ENCODE results near the gene NRG2.

The NRG2 gene

GRCh38 chr5:139912804-139913203 is 130.3 kb downstream of the NRG2 start:
- Histone ChIP-seq H3K4me1 (ENCODE audit: control insufficient read depth in 2 of 2, insufficient read depth in 2 of 2, low read length in 2 of 2) (no peaks in the 10 kb centered on the region), H3K27me3 (ENCODE audit: control insufficient read depth in 2 of 2, insufficient read depth in 2 of 2, low read length in 2 of 2) (peaks cover 0 to 4% of the 10 kb centered on the region in 2 donors), H3K9ac (ENCODE audit: low read depth in 1 of 2, low read length in 2 of 2) (no peak overlapping the region), H3K27ac (ENCODE audit: low read depth in 2 of 2, low read length in 2 of 2) (no peak overlapping the region), H3K4me3 (ENCODE audit: low read length in 2 of 2) (no peak overlapping the region), H3K9me3 (ENCODE audit: control insufficient read depth in 2 of 2, low read length in 2 of 2) (no peaks in the 10 kb centered on the region), H3K36me3 (ENCODE audit: control insufficient read depth in 2 of 2, insufficient read depth in 2 of 2, low read length in 2 of 2) (no peaks in the 10 kb centered on the region)

DNA sequence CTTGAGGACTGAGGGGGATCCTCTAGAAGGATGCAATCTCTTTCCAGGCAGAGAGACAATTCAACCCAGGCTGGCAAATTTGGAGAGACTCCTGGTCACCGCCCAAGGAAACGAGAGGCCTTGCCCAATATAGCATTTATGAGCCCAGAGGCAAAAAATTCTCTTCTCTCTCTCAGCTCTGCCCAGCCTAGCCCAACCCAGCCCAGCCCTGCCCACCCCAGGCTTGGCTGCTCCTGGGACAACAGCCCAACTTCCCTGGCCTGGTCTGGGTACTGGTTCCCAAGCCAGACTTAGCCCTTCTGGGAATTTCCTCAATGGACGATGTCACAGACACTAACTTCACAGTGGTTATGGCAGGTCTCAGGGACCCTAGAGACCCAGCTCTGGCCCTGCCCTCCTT is 130.9 kb downstream of the NRG2 start:
- Histone ChIP-seq H3K27me3 (ENCODE audit: control insufficient read depth in 2 of 2, insufficient read depth in 2 of 2, low read length in 2 of 2) (peaks cover 0 to 4% of the 10 kb centered on the region in 2 donors), H3K4me1 (ENCODE audit: control insufficient read depth in 2 of 2, insufficient read depth in 2 of 2, low read length in 2 of 2) (no peaks in the 10 kb centered on the region), H3K4me3 (ENCODE audit: low read length in 2 of 2) (no peak overlapping the region), H3K9me3 (ENCODE audit: control insufficient read depth in 2 of 2, low read length in 2 of 2) (no peaks in the 10 kb centered on the region), H3K9ac (ENCODE audit: low read depth in 1 of 2, low read length in 2 of 2) (no peak overlapping the region), H3K36me3 (ENCODE audit: control insufficient read depth in 2 of 2, insufficient read depth in 2 of 2, low read length in 2 of 2) (no peaks in the 10 kb centered on the region), H3K27ac (ENCODE audit: low read depth in 2 of 2, low read length in 2 of 2) (no peak overlapping the region)

- no peaks in the 10 kb centered on the region for H3K9me3 ChIP-seq (ENCODE audit: control insufficient read depth in 2 of 2, low read length in 2 of 2)
- no peak overlapping the region for H3K9ac ChIP-seq (ENCODE audit: low read depth in 1 of 2, low read length in 2 of 2)
- H3K27ac ChIP-seq (ENCODE audit: low read depth in 2 of 2, low read length in 2 of 2), result no peak overlapping the region
- no peak overlapping the region for H3K4me3 ChIP-seq (ENCODE audit: low read length in 2 of 2)
- no peaks in the 10 kb centered on the region for H3K4me1 ChIP-seq (ENCODE audit: control insufficient read depth in 2 of 2, insufficient read depth in 2 of 2, low read length in 2 of 2)
- H3K36me3 ChIP-seq (ENCODE audit: control insufficient read depth in 2 of 2, insufficient read depth in 2 of 2, low read length in 2 of 2), result no peaks in the 10 kb centered on the region
- peaks cover 3 to 4% of the 10 kb centered on the region in 2 donors for H3K27me3 ChIP-seq (ENCODE audit: control insufficient read depth in 2 of 2, insufficient read depth in 2 of 2, low read length in 2 of 2)
These were observed 131.5 kb downstream of the NRG2 start for GRCh38 chr5:139911425-139912120.

GRCh38 chr5:139910901-139911300 is 132.2 kb downstream of the NRG2 start:
- no peak overlapping the region for H3K27ac ChIP-seq (ENCODE audit: low read depth in 2 of 2, low read length in 2 of 2)

DNA sequence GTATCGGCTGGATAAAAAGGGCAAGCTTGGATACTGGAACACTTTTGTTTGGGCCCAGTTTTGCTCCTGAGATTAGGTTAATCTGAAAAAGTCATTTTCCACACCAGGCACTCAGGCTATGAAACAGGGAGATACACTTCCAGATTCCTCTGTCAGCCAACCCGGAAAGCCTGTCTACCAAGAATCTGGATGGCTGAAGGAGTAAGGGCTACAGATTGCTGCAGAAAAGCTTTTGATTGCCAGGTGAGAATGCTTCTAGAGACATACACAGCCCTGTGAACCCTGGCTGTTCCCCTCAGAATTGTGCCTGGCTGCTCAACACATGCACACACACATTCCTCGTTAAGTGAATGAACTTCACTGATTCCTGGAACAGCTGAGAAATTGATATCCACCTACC is 133.1 kb downstream of the NRG2 start:
- no peak overlapping the region for H3K27ac ChIP-seq (ENCODE audit: low read depth in 2 of 2, low read length in 2 of 2)
- peaks cover 3 to 9% of the 10 kb centered on the region in 2 donors for H3K27me3 ChIP-seq (ENCODE audit: control insufficient read depth in 2 of 2, insufficient read depth in 2 of 2, low read length in 2 of 2)
- H3K4me3 ChIP-seq (ENCODE audit: low read length in 2 of 2), result no peak overlapping the region
- H3K36me3 ChIP-seq (ENCODE audit: control insufficient read depth in 2 of 2, insufficient read depth in 2 of 2, low read length in 2 of 2), result no peaks in the 10 kb centered on the region
- H3K9ac ChIP-seq (ENCODE audit: low read depth in 1 of 2, low read length in 2 of 2), result no peak overlapping the region
- H3K9me3 ChIP-seq (ENCODE audit: control insufficient read depth in 2 of 2, low read length in 2 of 2), result no peaks in the 10 kb centered on the region
- no peaks in the 10 kb centered on the region for H3K4me1 ChIP-seq (ENCODE audit: control insufficient read depth in 2 of 2, insufficient read depth in 2 of 2, low read length in 2 of 2)

More at GRCh38 chr5:139910901-139911300, 132.2 kb downstream of the NRG2 start:
- Histone ChIP-seq H3K9ac (ENCODE audit: low read depth in 1 of 2, low read length in 2 of 2) (no peak overlapping the region), H3K4me3 (ENCODE audit: low read length in 2 of 2) (no peak overlapping the region), H3K4me1 (ENCODE audit: control insufficient read depth in 2 of 2, insufficient read depth in 2 of 2, low read length in 2 of 2) (no peaks in the 10 kb centered on the region), H3K27me3 (ENCODE audit: control insufficient read depth in 2 of 2, insufficient read depth in 2 of 2, low read length in 2 of 2) (peaks cover 3% of the 10 kb centered on the region in 2 donors), H3K36me3 (ENCODE audit: control insufficient read depth in 2 of 2, insufficient read depth in 2 of 2, low read length in 2 of 2) (no peaks in the 10 kb centered on the region), H3K9me3 (ENCODE audit: control insufficient read depth in 2 of 2, low read length in 2 of 2) (no peaks in the 10 kb centered on the region)

- Histone ChIP-seq H3K36me3 (ENCODE audit: control insufficient read depth in 2 of 2, insufficient read depth in 2 of 2, low read length in 2 of 2) (no peaks in the 10 kb centered on the region), H3K9me3 (ENCODE audit: control insufficient read depth in 2 of 2, low read length in 2 of 2) (no peaks in the 10 kb centered on the region), H3K4me1 (ENCODE audit: control insufficient read depth in 2 of 2, insufficient read depth in 2 of 2, low read length in 2 of 2) (peaks cover 2 to 4% of the 10 kb centered on the region in 2 donors), H3K4me3 (ENCODE audit: low read length in 2 of 2) (no peak overlapping the region), H3K9ac (ENCODE audit: low read depth in 1 of 2, low read length in 2 of 2) (no peak overlapping the region), H3K27ac (ENCODE audit: low read depth in 2 of 2, low read length in 2 of 2) (no peak overlapping the region), H3K27me3 (ENCODE audit: control insufficient read depth in 2 of 2, insufficient read depth in 2 of 2, low read length in 2 of 2) (peaks cover 8 to 11% of the 10 kb centered on the region in 2 donors)
These were observed 134.3 kb downstream of the NRG2 start for GRCh38 chr5:139908749-139909148.

DNA sequence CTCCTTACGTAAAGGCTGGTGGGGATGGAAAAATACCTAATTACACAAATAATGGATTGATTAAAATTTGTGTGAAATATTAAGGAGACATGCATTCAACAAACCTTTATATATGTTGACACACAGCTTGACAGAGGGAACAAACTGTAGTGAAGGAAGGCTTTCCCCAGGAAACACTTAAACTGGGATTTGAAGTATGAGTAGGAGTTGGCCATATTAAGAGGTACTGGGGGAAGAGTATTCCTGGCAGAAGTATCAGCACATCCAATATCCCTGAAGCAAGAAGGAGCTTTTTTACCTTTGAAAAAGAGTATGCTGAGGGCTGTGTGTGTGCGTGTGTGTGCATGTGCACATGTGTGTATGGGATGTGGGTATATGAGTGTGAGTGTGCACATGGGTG is 136.4 kb downstream of the NRG2 start:
- H3K4me3 ChIP-seq (ENCODE audit: low read length in 2 of 2), result no peak overlapping the region
- no peak overlapping the region for H3K9ac ChIP-seq (ENCODE audit: low read depth in 1 of 2, low read length in 2 of 2)
- peaks cover 2 to 4% of the 10 kb centered on the region in 2 donors for H3K4me1 ChIP-seq (ENCODE audit: control insufficient read depth in 2 of 2, insufficient read depth in 2 of 2, low read length in 2 of 2)

DNA sequence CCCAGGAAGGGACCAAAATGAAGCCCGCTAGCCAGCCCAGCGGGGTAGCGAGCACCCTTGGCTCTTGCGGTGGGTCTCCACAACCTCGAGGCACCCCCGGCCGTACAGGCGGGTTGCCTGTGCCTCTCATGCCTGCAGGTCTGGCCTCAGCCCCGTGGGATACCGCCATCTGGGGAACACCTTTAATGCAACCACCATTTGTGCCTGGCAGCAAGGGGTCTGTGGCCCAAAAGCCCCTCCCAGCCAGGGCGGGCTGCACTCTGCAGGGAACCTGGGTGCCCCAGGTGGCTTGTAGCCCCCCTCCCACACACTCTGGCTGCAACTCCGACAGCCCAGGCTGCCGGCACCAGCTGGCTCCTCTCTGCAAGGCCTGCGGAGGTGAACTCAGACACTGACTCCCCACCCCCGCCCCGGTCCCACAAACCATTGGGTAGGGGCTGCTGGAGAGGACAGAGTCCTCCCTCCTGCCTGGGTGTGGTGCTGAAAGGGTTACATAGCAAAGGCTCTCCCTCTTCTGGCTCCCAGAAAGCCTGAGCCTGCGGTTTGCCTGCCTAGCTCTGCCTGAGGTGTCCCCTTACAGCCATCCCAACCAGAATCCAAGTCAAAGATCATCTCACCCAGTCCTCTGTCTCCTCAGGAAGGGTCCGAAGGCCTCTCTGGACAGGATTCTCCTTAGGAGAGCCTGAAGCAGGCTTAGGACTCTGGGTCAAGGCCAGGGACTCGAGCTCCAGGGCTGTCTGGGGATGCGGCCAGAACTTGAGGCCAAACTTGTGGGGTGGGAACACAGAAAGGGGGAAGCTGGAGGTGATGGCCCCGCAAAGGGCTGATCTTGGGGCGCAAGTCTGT is 138.1 kb downstream of the NRG2 start:
- H3K9me3 ChIP-seq (ENCODE audit: control insufficient read depth in 2 of 2, low read length in 2 of 2), result no peaks in the 10 kb centered on the region
- H3K36me3 ChIP-seq (ENCODE audit: control insufficient read depth in 2 of 2, insufficient read depth in 2 of 2, low read length in 2 of 2), result no peaks in the 10 kb centered on the region
- H3K4me3 ChIP-seq (ENCODE audit: low read length in 2 of 2), result no peak overlapping the region
- peaks cover 2 to 4% of the 10 kb centered on the region in 2 donors for H3K4me1 ChIP-seq (ENCODE audit: control insufficient read depth in 2 of 2, insufficient read depth in 2 of 2, low read length in 2 of 2)
- no peak overlapping the region for H3K9ac ChIP-seq (ENCODE audit: low read depth in 1 of 2, low read length in 2 of 2)
- no peak overlapping the region for H3K27ac ChIP-seq (ENCODE audit: low read depth in 2 of 2, low read length in 2 of 2)
- H3K27me3 ChIP-seq (ENCODE audit: control insufficient read depth in 2 of 2, insufficient read depth in 2 of 2, low read length in 2 of 2), result peaks cover 27 to 28% of the 10 kb centered on the region in 2 donors

More for the DNA sequence above, 136.4 kb downstream of the NRG2 start:
- H3K27ac ChIP-seq (ENCODE audit: low read depth in 2 of 2, low read length in 2 of 2), result no peak overlapping the region
- H3K27me3 ChIP-seq (ENCODE audit: control insufficient read depth in 2 of 2, insufficient read depth in 2 of 2, low read length in 2 of 2), result peaks cover 23 to 26% of the 10 kb centered on the region in 2 donors
- H3K9me3 ChIP-seq (ENCODE audit: control insufficient read depth in 2 of 2, low read length in 2 of 2), result no peaks in the 10 kb centered on the region
- H3K36me3 ChIP-seq (ENCODE audit: control insufficient read depth in 2 of 2, insufficient read depth in 2 of 2, low read length in 2 of 2), result no peaks in the 10 kb centered on the region

DNA sequence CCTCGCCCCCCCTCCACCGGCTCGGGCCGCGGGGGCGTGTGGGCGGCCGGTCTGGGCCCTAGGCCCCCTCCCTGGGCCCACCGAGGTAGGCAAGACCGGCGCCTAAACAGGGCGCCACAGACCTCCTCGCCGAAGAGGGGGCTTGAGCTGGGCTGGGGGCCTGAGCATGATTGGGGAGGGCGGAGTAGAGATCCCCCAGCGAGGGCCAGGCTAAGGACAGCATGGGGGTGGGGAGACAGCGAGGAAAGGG is 138.6 kb downstream of the NRG2 start:
- H3K9ac ChIP-seq (ENCODE audit: low read depth in 1 of 2, low read length in 2 of 2), result no peak overlapping the region
- peaks cover 30 to 31% of the 10 kb centered on the region in 2 donors for H3K27me3 ChIP-seq (ENCODE audit: control insufficient read depth in 2 of 2, insufficient read depth in 2 of 2, low read length in 2 of 2)
- no peak overlapping the region for H3K27ac ChIP-seq (ENCODE audit: low read depth in 2 of 2, low read length in 2 of 2)

DNA sequence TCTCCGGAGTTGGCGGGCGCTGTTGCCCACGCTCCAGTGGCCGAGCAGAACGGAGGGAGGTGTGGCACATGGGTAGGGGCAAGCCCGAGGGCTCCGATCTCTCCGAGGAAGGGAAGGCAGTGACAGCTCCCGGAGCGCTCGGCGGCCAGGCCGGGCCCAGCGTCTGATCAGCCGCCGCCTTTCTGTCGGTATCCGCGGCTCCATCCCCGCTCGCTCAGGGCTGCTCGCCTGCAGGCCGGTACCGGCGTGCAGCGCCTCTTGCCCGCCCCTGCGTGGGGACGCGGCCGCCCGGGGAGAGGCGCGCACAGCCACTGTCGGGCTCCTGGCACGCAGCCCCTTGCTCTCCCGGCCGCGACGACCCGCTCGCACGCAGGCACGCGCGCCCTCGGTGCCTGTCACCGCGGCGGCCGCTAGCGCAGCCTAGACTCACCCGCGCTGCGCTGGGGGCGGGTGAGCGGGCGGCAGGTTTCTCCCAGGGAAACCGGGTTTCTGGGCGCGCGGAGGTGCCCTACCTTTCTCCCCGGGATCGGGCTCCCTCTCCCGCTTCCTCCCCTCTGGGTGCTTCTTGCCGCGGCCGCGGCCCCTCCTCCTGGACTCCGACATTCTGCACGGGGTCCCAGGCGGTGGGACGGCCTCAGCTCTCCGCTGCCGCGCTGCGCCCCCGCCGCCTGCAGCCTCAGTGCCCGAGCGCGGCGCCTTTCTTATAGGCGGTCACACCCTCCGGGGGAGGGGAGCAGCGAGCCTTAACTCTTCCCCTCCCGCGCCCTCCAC is 139.1 kb downstream of the NRG2 start:
- Histone ChIP-seq H3K27ac (ENCODE audit: low read depth in 2 of 2, low read length in 2 of 2) (no peak overlapping the region), H3K27me3 (ENCODE audit: control insufficient read depth in 2 of 2, insufficient read depth in 2 of 2, low read length in 2 of 2) (peaks cover 30 to 34% of the 10 kb centered on the region in 2 donors), H3K36me3 (ENCODE audit: control insufficient read depth in 2 of 2, insufficient read depth in 2 of 2, low read length in 2 of 2) (no peaks in the 10 kb centered on the region), H3K9me3 (ENCODE audit: control insufficient read depth in 2 of 2, low read length in 2 of 2) (no peaks in the 10 kb centered on the region), H3K4me1 (ENCODE audit: control insufficient read depth in 2 of 2, insufficient read depth in 2 of 2, low read length in 2 of 2) (peaks cover 2 to 4% of the 10 kb centered on the region in 2 donors), H3K9ac (ENCODE audit: low read depth in 1 of 2, low read length in 2 of 2) (no peak overlapping the region), H3K4me3 (ENCODE audit: low read length in 2 of 2) (peak overlapping the region; percentile 14 to 41)

More for the DNA sequence above, 138.6 kb downstream of the NRG2 start:
- H3K36me3 ChIP-seq (ENCODE audit: control insufficient read depth in 2 of 2, insufficient read depth in 2 of 2, low read length in 2 of 2), result no peaks in the 10 kb centered on the region
- H3K9me3 ChIP-seq (ENCODE audit: control insufficient read depth in 2 of 2, low read length in 2 of 2), result no peaks in the 10 kb centered on the region
- no peak overlapping the region for H3K4me3 ChIP-seq (ENCODE audit: low read length in 2 of 2)
- peaks cover 2 to 4% of the 10 kb centered on the region in 2 donors for H3K4me1 ChIP-seq (ENCODE audit: control insufficient read depth in 2 of 2, insufficient read depth in 2 of 2, low read length in 2 of 2)
